Suprapubic skin (tissue), 3 donors: ENCODE measurements around the gene NPIPB6.

ENCODE experiments used
- CTCF ChIP-seq, 2 donors: fragments of 200-600 bp in 1 of 2; fragments of 450-650 bp in 1 of 2; sonication (generic) in 1 of 2; IDR thresholded peaks; one replicate each; pipeline ENCODE4 v1.5.1; 2016 to 2019; ENCODE audit warnings: antibody characterized with exemption in 2 of 2, mild to moderate bottlenecking in 1 of 2, moderate library complexity in 1 of 2
- EP300 ChIP-seq: sonication (generic); formaldehyde crosslinking; IDR thresholded peaks from one replicate; pipeline ENCODE4 v1.6.1; 2017; ENCODE audit warnings: antibody characterized with exemption
- POLR2A ChIP-seq, 2 donors: fragments of 450-650 bp; IDR thresholded peaks; one replicate each; pipeline ENCODE4 v1.6.1; 2017; ENCODE audit warnings: antibody characterized with exemption in 2 of 2, mild to moderate bottlenecking in 2 of 2, moderate library complexity in 2 of 2

GRCh38 chr16:28304214-28304613, 59.1 kb downstream of the NPIPB6 start:
- no peak for TF ChIP-seq CTCF (IDR thresholded peaks at IDR 0.05)
- TF ChIP-seq POLR2A (IDR thresholded peaks at IDR 0.05): no peak
- no peak for TF ChIP-seq EP300
